HTERT RPE-1 (cell line): Measurements from ENCODE around the gene CERKL.

Source experiments
- in situ Hi-C: fragments of 300-500 bp; cut with MboI; formaldehyde crosslinking; loops from 4 replicates; pipeline ENCODE4 v1.14.3; 2020; ENCODE audit warnings: low sequenced_read_pairs

Gene CERKL

GRCh38 chr2:181578829-181579228 is 78.1 kb downstream of the CERKL start:
- in situ Hi-C loops: no loop called here

- in situ Hi-C loops: no loop called here
Observed at GRCh38 chr2:181576431-181576830, 80.5 kb downstream of the CERKL start.

GRCh38 chr2:181575650-181576025 is 81.3 kb downstream of the CERKL start:
- in situ Hi-C loops: no loop called here

- in situ Hi-C loops: no loop called here
Observed at GRCh38 chr2:181575024-181575649, 81.8 kb downstream of the CERKL start.

GRCh38 chr2:181574321-181574720 is 82.6 kb downstream of the CERKL start:
- in situ Hi-C loops: no loop called here

GRCh38 chr2:181573140-181573736 is 83.7 kb downstream of the CERKL start:
- in situ Hi-C loops: no loop called here

GRCh38 chr2:181570833-181571661 is 85.9 kb downstream of the CERKL start:
- in situ Hi-C loops: no loop called here

GRCh38 chr2:181570059-181570458 is 86.8 kb downstream of the CERKL start:
- in situ Hi-C loops: no loop called here

GRCh38 chr2:181566334-181567032 is 90.4 kb downstream of the CERKL start:
- in situ Hi-C loops: no loop called here

- in situ Hi-C loops: no loop called here
Observed at GRCh38 chr2:181563101-181563692, 93.7 kb downstream of the CERKL start.

GRCh38 chr2:181558371-181558770 is 98.5 kb downstream of the CERKL start:
- in situ Hi-C loops: no loop called here

GRCh38 chr2:181554061-181554830 is 102.7 kb downstream of the CERKL start:
- in situ Hi-C loops: no loop called here

GRCh38 chr2:181553244-181553643 is 103.7 kb downstream of the CERKL start:
- in situ Hi-C loops: no loop called here

- in situ Hi-C loops: no loop called here
Observed at GRCh38 chr2:181552808-181553207, 104.1 kb downstream of the CERKL start.

- in situ Hi-C loops: no loop called here
Observed at GRCh38 chr2:181546086-181546485, 110.8 kb downstream of the CERKL start.

- in situ Hi-C loops: no loop called here
Observed at GRCh38 chr2:181542170-181542569, 114.7 kb downstream of the CERKL start.

- in situ Hi-C loops: no loop called here
Observed at GRCh38 chr2:181540421-181540820, 116.5 kb downstream of the CERKL start.

GRCh38 chr2:181536730-181537129 is 120.2 kb downstream of the CERKL start:
- in situ Hi-C loops: no loop called here

- in situ Hi-C loops: no loop called here
Observed at GRCh38 chr2:181528441-181528840, 128.5 kb downstream of the CERKL start.

- in situ Hi-C loops: no loop called here
Observed at GRCh38 chr2:181527058-181527457, 129.8 kb downstream of the CERKL start.
